Smooth muscle cell (in vitro differentiated cells): ENCODE results near the gene CXCR3. TPM values are rescaled to one million over a fixed set of nuclear protein-coding genes. Genes with fewer than 3 reads are reported as not detected.

Experiments used
- DNase-seq: peaks from one replicate; lab custom pipeline; 2025; ENCODE audit not compliant: unreplicated experiment; lab: John Stamatoyannopoulos, UW
- H2AFZ ChIP-seq: fragments of 200-600 bp; sonication (generic); 2 replicates; pipeline ENCODE4 v1.6.0; 2016; ENCODE audit warnings: antibody characterized with exemption, low read depth, mild to moderate bottlenecking
- H3F3A ChIP-seq: fragments of 200-600 bp; sonication (generic); 2 replicates; pipeline ENCODE4 v1.6.0; 2017; ENCODE audit warnings: antibody characterized with exemption, low read depth
- H3K27ac ChIP-seq: fragments of 200-600 bp; sonication (generic); 2 replicates; pipeline ENCODE4 v1.5.1; 2016; ENCODE audit warnings: low read depth, mild to moderate bottlenecking
- H3K27me3 ChIP-seq: fragments of 200-600 bp; sonication (generic); 2 replicates; pipeline ENCODE4 v1.6.1; 2016; ENCODE audit warnings: low read depth, mild to moderate bottlenecking
- H3K36me3 ChIP-seq: fragments of 200-600 bp; sonication (generic); 2 replicates; pipeline ENCODE4 v1.5.1; 2016; ENCODE audit warnings: low read depth
- H3K4me1 ChIP-seq: fragments of 200-600 bp; sonication (generic); 2 replicates; pipeline ENCODE4 v1.5.1; 2016; ENCODE audit warnings: low read depth
- H3K4me2 ChIP-seq: fragments of 200-600 bp; sonication (generic); 2 replicates; pipeline ENCODE4 v1.6.0; 2016; ENCODE audit warnings: mild to moderate bottlenecking
- H3K4me3 ChIP-seq: fragments of 200-600 bp; sonication (generic); 2 replicates; pipeline ENCODE4 v1.5.1; 2016; ENCODE audit warnings: mild to moderate bottlenecking
- H3K79me2 ChIP-seq: fragments of 200-600 bp; sonication (generic); 2 replicates; pipeline ENCODE4 v1.6.0; 2016; ENCODE audit warnings: low read depth, mild to moderate bottlenecking
- H3K9ac ChIP-seq: fragments of 200-600 bp; sonication (generic); 2 replicates; pipeline ENCODE4 v1.6.0; 2016; ENCODE audit warnings: low read depth
- H3K9me3 ChIP-seq: fragments of 200-600 bp; sonication (generic); replicated peaks from 2 replicates; pipeline ENCODE4 v1.5.1; 2016; ENCODE audit warnings: low read depth
- H4K20me1 ChIP-seq: fragments of 200-600 bp; sonication (generic); 2 replicates; pipeline ENCODE4 v1.6.0; 2016; ENCODE audit warnings: low read depth
- CTCF ChIP-seq: fragments of 200-600 bp; sonication (generic); IDR thresholded peaks from 2 replicates; pipeline ENCODE4 v1.5.1; 2017; ENCODE audit warnings: borderline replicate concordance, mild to moderate bottlenecking, antibody characterized with exemption; ENCODE audit not compliant: insufficient read depth, poor library complexity, severe bottlenecking
- WGBS: methylation state at CpG from one replicate; pipeline ENCODE4 v1.1.7; 2016; ENCODE audit warnings: low lambda C conversion rate; 5-methylcytosine and 5-hydroxymethylcytosine counted together
- polyA plus RNA-seq: library from polyadenylated mRNA; unstranded; fragments of >200 nt; fragmentation: Nextera tagmentation; extraction: Ambion mirVana; gene quantifications from 2 replicates; pipeline ENCODE4 v1.2.1, GENCODE V29; 2016
- total RNA-seq: library from RNA; depleted of rRNA; stranded (reverse); fragments of >200 nt; gene quantifications from 2 replicates; pipeline ENCODE4 v1.2.3, GENCODE V29; 2014

CXCR3 gene
- total and polyA plus RNA-seq, 2 experiments from 2014 or later: 0.53 TPM; not detected in 1

GRCh38 chrX:71629467-71629866 lies 11.2 kb upstream of the CXCR3 start:
- Histone ChIP-seq H3F3A (no peaks in the 10 kb centered on the region), H2AFZ (no peak overlapping the region), H3K4me3 (no peak overlapping the region), H3K27me3 (no peaks in the 10 kb centered on the region), H3K4me2 (no peak overlapping the region), H3K79me2 (no peaks in the 10 kb centered on the region), H3K27ac (no peak overlapping the region), H3K9ac (no peak overlapping the region), H4K20me1 (no peaks in the 10 kb centered on the region), H3K9me3 (no peaks in the 10 kb centered on the region), H3K4me1 (no peaks in the 10 kb centered on the region), H3K36me3 (no peaks in the 10 kb centered on the region)
- no peak for TF ChIP-seq CTCF
- 77% methylated on average over 2 of the region's 2 CpGs for WGBS
- DNase-seq: no peak

- no peak overlapping the region for H3K4me2 ChIP-seq
- H3K27ac ChIP-seq: no peak overlapping the region
- no peaks in the 10 kb centered on the region for H3K9me3 ChIP-seq
- H3K36me3 ChIP-seq: no peaks in the 10 kb centered on the region
- no peak overlapping the region for H3K4me3 ChIP-seq
- no peak for TF ChIP-seq CTCF
- no peaks in the 10 kb centered on the region for H3F3A ChIP-seq
- 71% methylated on average over 12 of the region's 14 CpGs for WGBS
- no peaks in the 10 kb centered on the region for H4K20me1 ChIP-seq
- DNase-seq: no peak
- H3K9ac ChIP-seq: no peak overlapping the region
- no peaks in the 10 kb centered on the region for H3K4me1 ChIP-seq
- H3K79me2 ChIP-seq: no peaks in the 10 kb centered on the region
- no peak overlapping the region for H2AFZ ChIP-seq
- no peaks in the 10 kb centered on the region for H3K27me3 ChIP-seq
Measured at GRCh38 chrX:71627588-71628404, 9.5 kb upstream of the CXCR3 start.

GRCh38 chrX:71626576-71626975 lies 8.3 kb upstream of the CXCR3 start:
- Histone ChIP-seq H4K20me1 (no peaks in the 10 kb centered on the region), H2AFZ (no peak overlapping the region), H3F3A (no peaks in the 10 kb centered on the region), H3K9me3 (no peaks in the 10 kb centered on the region), H3K79me2 (no peaks in the 10 kb centered on the region), H3K27ac (no peak overlapping the region), H3K27me3 (no peaks in the 10 kb centered on the region), H3K4me2 (no peak overlapping the region), H3K36me3 (no peaks in the 10 kb centered on the region), H3K4me3 (no peak overlapping the region), H3K4me1 (no peaks in the 10 kb centered on the region), H3K9ac (no peak overlapping the region)
- TF ChIP-seq CTCF: no peak
- DNase-seq: no peak
- WGBS: 73% methylated on average over 6 of the region's 6 CpGs

GRCh38 chrX:71625471-71625870 lies 7.2 kb upstream of the CXCR3 start:
- no peak for DNase-seq
- 88% methylated on average over 5 of the region's 5 CpGs for WGBS
- Histone ChIP-seq H3K27ac (no peak overlapping the region), H3K9ac (no peak overlapping the region), H4K20me1 (no peaks in the 10 kb centered on the region), H3K9me3 (no peaks in the 10 kb centered on the region), H3K4me3 (no peak overlapping the region), H3K4me1 (no peaks in the 10 kb centered on the region), H3K79me2 (no peaks in the 10 kb centered on the region), H3K36me3 (no peaks in the 10 kb centered on the region), H2AFZ (no peak overlapping the region), H3K4me2 (no peak overlapping the region), H3K27me3 (no peaks in the 10 kb centered on the region), H3F3A (no peaks in the 10 kb centered on the region)
- TF ChIP-seq CTCF: no peak
